HG02763 (cell line): Measurements from ENCODE around the gene LRIT1.
A peak's percentile ranks its signal among the peaks of the same experiment; 100 is the strongest.
"Not testable (repeated sequence)": the region's sequence is repeated elsewhere in the genome, so short reads cannot be mapped to it uniquely, and the experiment has no call there.

Source experiments
- ATAC-seq: cut with Tn5 transposase; IDR thresholded peaks from one replicate; pipeline ENCODE4 v1.9.1; 2021; ENCODE audit warnings: mild to moderate bottlenecking, moderate library complexity; ENCODE audit not compliant: unreplicated experiment

The LRIT1 gene

GRCh38 chr10:84241185-84241790 lies at the start of gene LRIT1:
LRIT1 (minus strand) TSS chr10:84241546; CDS start chr10:84241439, 107 bp downstream.
- no peak for ATAC-seq

GRCh38 chr10:84290235-84290634 lies 48.9 kb upstream of the LRIT1 start:
- ATAC-seq = no peak

GRCh38 chr10:84289521-84290200 lies 48.3 kb upstream of the LRIT1 start:
- ATAC-seq = no peak

GRCh38 chr10:84288151-84288550 lies 46.8 kb upstream of the LRIT1 start:
- ATAC-seq = no peak

- ATAC-seq = no peak
These were observed 45.3 kb upstream of the LRIT1 start for GRCh38 chr10:84286695-84287094.

- ATAC-seq = not testable (repeated sequence)
These were observed 38.6 kb upstream of the LRIT1 start for GRCh38 chr10:84279876-84280475.

- no peak for ATAC-seq
These were observed 29.4 kb upstream of the LRIT1 start for GRCh38 chr10:84270708-84271107.

- ATAC-seq = no peak
These were observed 28.4 kb upstream of the LRIT1 start for GRCh38 chr10:84269773-84270172.

- ATAC-seq = no peak
These were observed 27.8 kb upstream of the LRIT1 start for GRCh38 chr10:84269162-84269561.

- no peak for ATAC-seq
These were observed 26.3 kb upstream of the LRIT1 start for GRCh38 chr10:84267503-84268126.

- ATAC-seq = no peak
These were observed 24.1 kb upstream of the LRIT1 start for GRCh38 chr10:84265418-84265817.

GRCh38 chr10:84264611-84265141 lies 23.3 kb upstream of the LRIT1 start:
- peak; percentile 77 for ATAC-seq

- no peak for ATAC-seq
These were observed 22.4 kb upstream of the LRIT1 start for GRCh38 chr10:84263716-84264115.

GRCh38 chr10:84262190-84262956 lies 21.0 kb upstream of the LRIT1 start:
- ATAC-seq = no peak

- ATAC-seq = no peak
These were observed 20.0 kb upstream of the LRIT1 start for GRCh38 chr10:84261236-84261915.

- ATAC-seq = no peak
These were observed 16.8 kb upstream of the LRIT1 start for GRCh38 chr10:84258034-84258695.

- ATAC-seq = no peak
These were observed 16.1 kb upstream of the LRIT1 start for GRCh38 chr10:84257343-84258020.

- ATAC-seq = no peak
These were observed 15.4 kb upstream of the LRIT1 start for GRCh38 chr10:84256510-84257342.
